ENCODE measurements around the gene EXOSC10. TPM values are rescaled to one million over a fixed set of nuclear protein-coding genes. Genes with fewer than 3 reads are reported as not detected.
A peak's percentile ranks its signal among the peaks of the same experiment; 100 is the strongest.

The EXOSC10 gene
- total and polyA plus RNA-seq, 9 of the 15 experiments (the other 6 are each of a cell fraction or from before 2014, with no cell fraction given) = 23.4 to 150 (median 105) TPM

- Histone ChIP-seq H3K9me1 (ENCODE audit: control insufficient read depth, insufficient read depth, low read length) (no peaks in the 10 kb centered on the region), H2AFZ (ENCODE audit: low read depth, low read length) (no peak overlapping the region), H3K36me3 (ENCODE audit: control insufficient read depth, insufficient read depth, low read length) (peaks cover 78% of the 10 kb centered on the region), H4K20me1 (replicated peaks; ENCODE audit: control insufficient read depth, insufficient read depth, low read length) (no peaks in the 10 kb centered on the region), H3K79me2 (ENCODE audit: control insufficient read depth, insufficient read depth, low read length) (no peaks in the 10 kb centered on the region), H3K9me3 (replicated peaks; ENCODE audit: control insufficient read depth, insufficient read depth, low read depth, low read length) (no peaks in the 10 kb centered on the region), H3K4me2 (ENCODE audit: insufficient read depth, low read length) (no peak overlapping the region), H3K9ac (ENCODE audit: insufficient read depth in 1 of 2, low read depth in 2 of 2, low read length in 2 of 2) (no peak overlapping the region), H3K27me3 (ENCODE audit: control insufficient read depth in 2 of 2, insufficient read depth in 2 of 2, low read length in 2 of 2) (no peaks in the 10 kb centered on the region), H3K27ac (ENCODE audit: extremely low read depth, low read depth, low read length) (no peak overlapping the region), H3K4me1 (replicated peaks in 1 of 2; ENCODE audit: control insufficient read depth in 2 of 2, insufficient read depth in 2 of 2, low read length in 2 of 2) (no peaks in the 10 kb centered on the region), H3K4me3 (no peak overlapping the region)
- no TSS peak for BruUV-seq (replicated peaks)
- DNase-seq (ENCODE audit: extremely low read depth in 1 of 4, low spot score in 3 of 4) (no peak), ATAC-seq (no peak), FAIRE-seq (no peak)
- CTCF ChIA-PET (ENCODE audit: low intra/inter-chr PET ratio) = no interaction called here
- TF ChIP-seq ZNF23 (CRISPR knock-in tag; IDR thresholded peaks at IDR 0.05) (no peak), CEBPG (CRISPR knock-in tag; IDR thresholded peaks at IDR 0.05) (no peak), CEBPG (tag; conservative IDR thresholded peaks at IDR 0.05 in 1 of 2, IDR thresholded peaks at IDR 0.05 in 1 of 2) (0 out of 4 replicates have a peak, but pooled peaks of 1 of the 2 experiments have one; percentile 19)
- in situ Hi-C loops (cut with MboI) (no loop called here), intact Hi-C loops (cut with micrococcal nuclease) (no loop called here)
- WGBS (ENCODE audit: insufficient coverage, low coverage, missing lambda C conversion rate) = 82% methylated on average over 7 of the region's 7 CpGs
- POLR2A ChIA-PET = interaction anchor here (0.7 to 4.2 kb wide), 2 partner anchors 11 to 104 kb away, joined by 3 to 28 read pairs; partner anchors contain the start of gene EXOSC10
These were observed 9.5 kb upstream of the EXOSC10 start for GRCh38 chr1:11109047-11109760.

DNA sequence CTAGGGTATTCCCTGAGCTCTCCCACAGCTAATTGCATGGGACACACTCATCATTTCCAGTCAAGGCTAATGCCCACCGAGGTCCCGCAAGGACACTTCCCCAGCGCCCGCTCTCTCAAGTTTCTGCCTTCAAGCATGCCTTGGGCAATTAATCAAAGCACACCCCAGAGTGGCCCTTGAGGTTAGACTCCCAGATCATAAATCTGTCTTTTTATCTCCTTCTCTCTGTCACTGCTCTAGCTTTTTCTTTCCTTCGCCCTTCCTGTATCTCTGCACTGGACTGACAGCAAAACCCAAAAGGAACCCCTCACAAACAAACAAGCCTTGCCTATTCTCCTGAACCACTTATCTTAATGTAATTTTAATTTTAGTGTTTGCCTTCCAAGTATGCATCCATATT is 7.9 kb upstream of the EXOSC10 start:
- intact Hi-C loops (cut with micrococcal nuclease) = no loop called here
- no TSS peak for BruUV-seq (replicated peaks)
- no peaks in the 10 kb centered on the region for H3K9me1 ChIP-seq (ENCODE audit: control insufficient read depth, insufficient read depth, low read length)
- no peak for ATAC-seq
- no peak overlapping the region for H3K27ac ChIP-seq (ENCODE audit: extremely low read depth, low read depth, low read length)
- ChIA-PET CTCF (ENCODE audit: low intra/inter-chr PET ratio) (no interaction called here), POLR2A (interaction anchor here (1.2 to 4.2 kb wide), 2 partner anchors 9 to 17 kb away, joined by 3 to 28 read pairs; partner anchors contain the start of gene EXOSC10)
- H3K4me3 ChIP-seq = no peak overlapping the region
- H3K9me3 ChIP-seq (replicated peaks; ENCODE audit: control insufficient read depth, insufficient read depth, low read depth, low read length) = no peaks in the 10 kb centered on the region
- H3K4me2 ChIP-seq (ENCODE audit: insufficient read depth, low read length) = no peak overlapping the region
- no peak for FAIRE-seq
- no peaks in the 10 kb centered on the region for H3K27me3 ChIP-seq (ENCODE audit: control insufficient read depth in 2 of 2, insufficient read depth in 2 of 2, low read length in 2 of 2)
- H2AFZ ChIP-seq (ENCODE audit: low read depth, low read length) = no peak overlapping the region
- TF ChIP-seq MEIS2 (IDR thresholded peaks at IDR 0.05; ENCODE audit: partially characterized antibody) (peak; percentile 65), OTX1 (CRISPR knock-in tag; IDR thresholded peaks at IDR 0.05) (no peak), PCBP2 (IDR thresholded peaks at IDR 0.05; ENCODE audit: low read depth, low read length, poor library complexity, severe bottlenecking) (no peak)
- TF ChIP-seq, protein P1, sequence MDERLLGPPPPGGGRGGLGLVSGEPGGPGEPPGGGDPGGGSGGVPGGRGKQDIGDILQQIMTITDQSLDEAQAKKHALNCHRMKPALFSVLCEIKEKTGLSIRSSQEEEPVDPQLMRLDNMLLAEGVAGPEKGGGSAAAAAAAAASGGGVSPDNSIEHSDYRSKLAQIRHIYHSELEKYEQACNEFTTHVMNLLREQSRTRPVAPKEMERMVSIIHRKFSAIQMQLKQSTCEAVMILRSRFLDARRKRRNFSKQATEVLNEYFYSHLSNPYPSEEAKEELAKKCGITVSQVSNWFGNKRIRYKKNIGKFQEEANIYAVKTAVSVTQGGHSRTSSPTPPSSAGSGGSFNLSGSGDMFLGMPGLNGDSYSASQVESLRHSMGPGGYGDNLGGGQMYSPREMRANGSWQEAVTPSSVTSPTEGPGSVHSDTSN (CRISPR knock-in tag; IDR thresholded peaks at IDR 0.05; ENCODE audit: low read depth) = no peak
- TF ChIP-seq, protein P1 (tag; conservative IDR thresholded peaks at IDR 0.05; ENCODE audit: low read depth) = peak; percentile 93
- WGBS (ENCODE audit: insufficient coverage, low coverage, missing lambda C conversion rate) = 85% methylated on average over 5 of the region's 5 CpGs
- H3K9ac ChIP-seq (ENCODE audit: insufficient read depth in 1 of 2, low read depth in 2 of 2, low read length in 2 of 2) = no peak overlapping the region
- in situ Hi-C loops (cut with MboI) = no loop called here
- peaks cover 63% of the 10 kb centered on the region for H3K36me3 ChIP-seq (ENCODE audit: control insufficient read depth, insufficient read depth, low read length)
- H4K20me1 ChIP-seq (replicated peaks; ENCODE audit: control insufficient read depth, insufficient read depth, low read length) = no peaks in the 10 kb centered on the region
- H3K4me1 ChIP-seq (replicated peaks in 1 of 2; ENCODE audit: control insufficient read depth in 2 of 2, insufficient read depth in 2 of 2, low read length in 2 of 2) = no peaks in the 10 kb centered on the region
- H3K79me2 ChIP-seq (ENCODE audit: control insufficient read depth, insufficient read depth, low read length) = no peaks in the 10 kb centered on the region
- no peak for DNase-seq (ENCODE audit: extremely low read depth in 1 of 4, low spot score in 3 of 4)

Measured in K562 (cell line).